ENCODE data around the gene L3HYPDH.

DNA sequence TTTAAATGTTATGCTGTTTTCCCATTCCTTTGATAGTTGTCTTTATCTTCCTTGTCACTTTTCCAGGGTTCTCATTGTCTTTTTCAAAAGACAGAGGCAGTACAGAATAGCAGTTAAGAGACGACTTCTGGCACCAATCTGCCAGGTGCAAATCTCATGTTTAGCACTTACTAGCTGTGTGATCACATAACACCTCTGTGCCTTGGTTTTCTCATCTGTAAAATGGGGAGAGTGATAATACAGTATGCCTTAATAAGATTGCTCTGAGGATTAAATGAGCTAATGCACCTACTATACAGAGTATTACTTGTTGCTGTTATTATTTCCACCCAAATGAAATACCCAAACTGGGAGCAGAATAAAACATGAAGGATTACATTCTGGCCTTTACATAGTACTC is 23.8 kb downstream of the L3HYPDH start:
- no peak for TF ChIP-seq POLR2A (IDR thresholded peaks at IDR 0.05)
- TF ChIP-seq, protein P1, sequence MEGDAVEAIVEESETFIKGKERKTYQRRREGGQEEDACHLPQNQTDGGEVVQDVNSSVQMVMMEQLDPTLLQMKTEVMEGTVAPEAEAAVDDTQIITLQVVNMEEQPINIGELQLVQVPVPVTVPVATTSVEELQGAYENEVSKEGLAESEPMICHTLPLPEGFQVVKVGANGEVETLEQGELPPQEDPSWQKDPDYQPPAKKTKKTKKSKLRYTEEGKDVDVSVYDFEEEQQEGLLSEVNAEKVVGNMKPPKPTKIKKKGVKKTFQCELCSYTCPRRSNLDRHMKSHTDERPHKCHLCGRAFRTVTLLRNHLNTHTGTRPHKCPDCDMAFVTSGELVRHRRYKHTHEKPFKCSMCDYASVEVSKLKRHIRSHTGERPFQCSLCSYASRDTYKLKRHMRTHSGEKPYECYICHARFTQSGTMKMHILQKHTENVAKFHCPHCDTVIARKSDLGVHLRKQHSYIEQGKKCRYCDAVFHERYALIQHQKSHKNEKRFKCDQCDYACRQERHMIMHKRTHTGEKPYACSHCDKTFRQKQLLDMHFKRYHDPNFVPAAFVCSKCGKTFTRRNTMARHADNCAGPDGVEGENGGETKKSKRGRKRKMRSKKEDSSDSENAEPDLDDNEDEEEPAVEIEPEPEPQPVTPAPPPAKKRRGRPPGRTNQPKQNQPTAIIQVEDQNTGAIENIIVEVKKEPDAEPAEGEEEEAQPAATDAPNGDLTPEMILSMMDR (IDR thresholded peaks at IDR 0.05), result no peak
